T-helper 2 cell (primary cell): ENCODE data around the gene XRN2.
"Not testable (repeated sequence)": the region's sequence is repeated elsewhere in the genome, so short reads cannot be mapped to it uniquely, and the experiment has no call there.

Experiments used
- DNase-seq, 5 experiments: peaks; one replicate each; pipeline versions ENCODE4 v3.0.0 to v3.0.0-alpha.2; 2012 to 2022

Gene XRN2

DNA sequence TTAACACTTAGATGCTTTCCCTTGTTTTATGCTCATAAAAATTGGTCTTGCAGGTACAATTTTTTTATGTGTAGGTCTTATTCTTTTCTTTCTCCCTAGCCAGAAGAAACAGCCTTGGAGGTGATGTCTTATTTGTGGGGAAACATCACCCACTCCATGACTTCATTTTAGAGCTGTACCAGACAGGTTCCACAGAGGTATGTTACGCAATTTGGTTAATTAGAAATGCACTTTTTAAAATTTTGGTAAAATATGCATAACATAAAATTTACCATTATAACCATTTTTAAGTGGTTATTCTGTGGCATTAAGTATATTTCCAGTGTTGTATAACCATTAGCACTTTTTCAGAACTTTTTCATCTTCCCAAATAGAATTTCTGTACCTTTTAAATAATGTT lies 52.9 kb downstream of the XRN2 start:
- no peak for DNase-seq

DNA sequence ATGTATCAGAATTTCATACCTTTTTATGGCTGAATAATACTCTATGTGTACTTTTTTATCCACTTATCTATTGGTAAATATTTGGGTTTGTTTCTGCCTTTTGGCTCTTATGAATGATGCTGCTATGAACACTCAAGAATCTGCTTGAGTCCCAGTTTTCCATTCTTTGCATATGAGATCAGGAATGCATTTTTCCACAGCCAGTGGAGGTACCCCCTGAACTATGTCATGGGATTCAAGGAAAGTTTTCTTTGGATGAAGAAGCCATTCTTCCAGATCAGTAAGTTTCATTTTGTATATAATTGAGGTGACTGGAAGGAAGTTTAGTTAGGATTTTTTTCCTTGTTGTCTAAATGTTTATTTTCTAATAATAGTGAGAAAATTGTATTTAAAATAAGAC lies 53.3 kb downstream of the XRN2 start:
- no peak for DNase-seq

DNA sequence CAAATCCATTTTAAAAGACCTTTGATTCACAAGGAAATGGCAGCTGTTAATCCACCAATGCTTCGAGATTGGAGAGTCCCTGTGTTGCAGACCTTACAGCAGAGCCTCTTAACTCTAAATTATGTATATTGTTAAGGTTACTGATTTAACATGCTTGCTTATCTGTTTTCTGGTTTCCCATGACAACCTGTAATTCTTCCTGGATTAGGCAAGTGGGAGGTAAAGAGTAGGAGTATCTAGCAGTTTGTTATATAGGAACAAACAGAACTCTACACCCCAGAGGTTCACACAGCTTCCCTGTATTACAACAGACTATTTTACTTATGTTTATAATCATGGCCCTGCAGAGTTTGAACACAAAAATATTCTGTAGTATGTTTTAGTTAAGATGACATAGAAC lies 54.7 kb downstream of the XRN2 start:
- no peak for DNase-seq

- DNase-seq = no peak
Measured at GRCh38 chr20:21358737-21359136, 55.6 kb downstream of the XRN2 start.

- no peak for DNase-seq
Measured at GRCh38 chr20:21360705-21361104, 57.6 kb downstream of the XRN2 start.

GRCh38 chr20:21361266-21361665 lies 58.1 kb downstream of the XRN2 start:
- no peak for DNase-seq

GRCh38 chr20:21364413-21364812 lies 61.3 kb downstream of the XRN2 start:
- DNase-seq = no peak

DNA sequence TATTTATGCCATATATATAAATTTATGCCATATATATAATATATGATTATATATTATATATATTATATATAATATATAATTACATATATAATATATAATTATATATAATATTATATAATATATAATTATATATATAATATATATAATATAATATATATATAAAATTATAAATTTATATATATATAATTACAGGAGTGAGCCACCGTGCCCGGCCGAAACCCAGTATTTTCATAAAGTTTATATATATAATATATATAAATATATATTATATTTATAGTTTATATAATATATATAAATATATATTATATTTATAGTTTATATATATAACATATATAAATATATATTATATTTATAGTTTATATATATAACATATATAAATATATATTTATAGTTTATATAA lies 62.6 kb downstream of the XRN2 start:
- DNase-seq = no peak

GRCh38 chr20:21366273-21366672 lies 63.1 kb downstream of the XRN2 start:
- DNase-seq = not testable (repeated sequence)

DNA sequence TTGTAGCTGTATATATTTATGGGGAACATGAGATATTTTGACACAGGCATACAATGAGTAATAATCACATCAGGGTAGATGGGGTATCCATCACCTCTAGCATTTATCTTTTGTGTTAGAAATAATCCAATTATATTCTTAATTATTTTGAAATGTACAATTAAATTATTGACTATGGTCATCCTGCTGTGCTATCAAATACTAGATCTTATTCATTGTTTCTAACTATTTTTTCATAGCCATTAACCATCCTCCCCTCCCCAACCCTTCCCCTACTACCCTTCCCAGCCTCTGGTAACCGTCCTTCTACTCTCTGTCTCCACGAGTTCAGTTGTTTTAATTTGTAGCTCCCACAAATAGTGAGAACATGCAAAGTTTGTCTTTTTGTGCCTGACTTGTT lies 65.7 kb downstream of the XRN2 start:
- DNase-seq = no peak

- DNase-seq = no peak
Measured at GRCh38 chr20:21371193-21371592, 68.1 kb downstream of the XRN2 start.

GRCh38 chr20:21372016-21372415 lies 68.9 kb downstream of the XRN2 start:
- DNase-seq = no peak

DNA sequence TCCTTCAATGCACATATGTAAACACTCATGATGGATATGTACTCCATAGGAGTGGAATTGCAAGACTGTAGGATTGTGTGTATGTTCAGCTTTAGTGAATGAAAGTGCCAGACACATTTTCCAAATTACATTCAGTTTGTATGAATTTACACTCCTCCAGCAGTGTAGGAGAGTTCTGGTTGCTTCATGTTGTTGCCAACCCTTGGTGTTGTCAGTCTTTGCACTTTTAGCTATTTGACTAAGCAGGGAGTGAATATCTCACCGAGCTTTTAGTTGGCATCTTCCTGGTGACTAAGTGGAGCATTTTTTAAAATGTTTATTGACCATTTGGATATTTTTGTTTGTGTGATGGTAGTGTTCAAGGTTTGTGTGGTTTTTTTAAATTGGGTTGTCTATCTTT lies 70.3 kb downstream of the XRN2 start:
- DNase-seq = no peak

GRCh38 chr20:21376626-21377025 lies 73.5 kb downstream of the XRN2 start:
- no peak for DNase-seq

DNA sequence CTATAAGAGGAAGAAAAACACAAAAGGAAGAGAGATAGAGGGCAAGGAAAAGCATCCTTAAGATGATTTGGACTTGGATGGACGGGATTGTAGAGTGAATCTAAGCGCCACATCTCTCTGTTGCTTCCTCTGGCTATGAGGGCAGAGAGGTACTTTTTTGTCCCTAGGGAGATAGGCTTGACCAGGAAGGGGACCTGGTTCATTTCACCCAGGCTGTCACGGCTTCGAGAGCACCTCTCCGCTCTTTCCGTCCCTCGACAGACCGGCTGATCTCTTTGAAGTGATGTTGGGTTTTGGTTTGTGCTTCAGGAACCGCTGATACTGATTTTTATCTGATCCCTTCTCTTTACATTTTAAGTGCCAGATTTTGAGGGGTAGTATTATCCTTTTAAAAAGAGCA lies 74.6 kb downstream of the XRN2 start:
- no peak for DNase-seq

GRCh38 chr20:21378259-21378658 lies 75.1 kb downstream of the XRN2 start:
- no peak for DNase-seq

- no peak for DNase-seq
Measured at GRCh38 chr20:21380711-21381110, 77.6 kb downstream of the XRN2 start.

GRCh38 chr20:21381619-21382018 lies 78.5 kb downstream of the XRN2 start:
- DNase-seq = no peak

GRCh38 chr20:21384308-21384892 lies 81.3 kb downstream of the XRN2 start:
- no peak for DNase-seq

DNA sequence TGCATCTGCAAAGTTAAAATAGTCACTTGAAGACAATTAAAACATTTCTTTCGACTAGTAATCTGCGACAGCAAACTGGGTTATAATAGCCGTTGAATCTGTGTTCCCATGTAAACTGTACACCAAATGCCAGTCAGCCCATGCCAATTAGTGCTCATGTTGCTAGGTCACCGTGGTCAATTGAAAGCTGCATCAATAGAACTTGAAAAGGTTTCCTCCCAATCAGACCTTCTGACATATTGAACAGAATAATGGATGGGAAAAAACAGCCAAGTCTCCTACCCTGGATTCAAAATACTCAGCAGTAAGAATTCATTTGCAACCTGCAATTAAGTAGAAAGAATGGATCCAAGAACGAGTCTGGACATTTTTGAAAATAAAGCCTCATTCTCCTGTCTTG lies 83.0 kb downstream of the XRN2 start:
- no peak for DNase-seq

GRCh38 chr20:21387528-21387927 lies 84.4 kb downstream of the XRN2 start:
- DNase-seq = no peak

DNA sequence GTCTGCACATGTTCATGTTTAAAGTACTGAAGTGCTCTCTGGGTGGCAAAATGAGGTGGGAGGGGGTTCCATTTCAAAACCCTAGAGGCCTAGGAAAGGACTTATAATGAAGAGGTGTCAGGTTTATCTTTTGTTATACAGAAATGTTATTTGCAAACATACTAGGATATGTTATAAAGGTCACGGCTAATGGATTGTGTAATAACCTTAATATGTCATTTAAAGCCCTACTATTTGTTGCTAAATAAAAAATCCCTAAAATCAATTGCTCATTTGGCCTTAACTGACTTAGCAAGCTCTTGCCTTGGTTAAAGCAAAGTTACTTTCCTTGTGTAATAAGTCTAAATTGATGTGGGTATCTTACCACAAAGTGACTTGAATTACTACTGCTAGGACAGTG lies 85.4 kb downstream of the XRN2 start:
- no peak for DNase-seq

GRCh38 chr20:21389368-21389767 lies 86.2 kb downstream of the XRN2 start:
- no peak for DNase-seq

DNA sequence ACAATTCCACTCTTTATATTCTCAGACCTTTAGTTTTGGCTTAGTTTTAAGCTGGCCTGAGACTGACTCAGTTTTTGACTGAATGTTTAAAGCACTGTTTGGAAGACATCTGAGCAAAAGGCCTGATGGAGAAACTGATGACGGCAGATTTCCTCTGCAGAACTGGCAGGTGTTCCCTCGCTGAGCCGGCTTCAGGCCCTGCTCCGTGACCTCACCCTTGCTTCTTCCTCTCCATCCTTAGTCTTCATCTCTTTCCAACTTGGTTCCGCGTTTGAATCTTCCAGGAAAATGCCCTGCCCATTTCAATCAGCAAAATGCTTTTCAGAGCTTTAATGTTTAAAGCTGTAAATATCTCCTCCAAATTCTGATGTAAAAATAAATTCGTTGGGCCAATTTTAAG lies 87.6 kb downstream of the XRN2 start:
- DNase-seq = no peak

DNA sequence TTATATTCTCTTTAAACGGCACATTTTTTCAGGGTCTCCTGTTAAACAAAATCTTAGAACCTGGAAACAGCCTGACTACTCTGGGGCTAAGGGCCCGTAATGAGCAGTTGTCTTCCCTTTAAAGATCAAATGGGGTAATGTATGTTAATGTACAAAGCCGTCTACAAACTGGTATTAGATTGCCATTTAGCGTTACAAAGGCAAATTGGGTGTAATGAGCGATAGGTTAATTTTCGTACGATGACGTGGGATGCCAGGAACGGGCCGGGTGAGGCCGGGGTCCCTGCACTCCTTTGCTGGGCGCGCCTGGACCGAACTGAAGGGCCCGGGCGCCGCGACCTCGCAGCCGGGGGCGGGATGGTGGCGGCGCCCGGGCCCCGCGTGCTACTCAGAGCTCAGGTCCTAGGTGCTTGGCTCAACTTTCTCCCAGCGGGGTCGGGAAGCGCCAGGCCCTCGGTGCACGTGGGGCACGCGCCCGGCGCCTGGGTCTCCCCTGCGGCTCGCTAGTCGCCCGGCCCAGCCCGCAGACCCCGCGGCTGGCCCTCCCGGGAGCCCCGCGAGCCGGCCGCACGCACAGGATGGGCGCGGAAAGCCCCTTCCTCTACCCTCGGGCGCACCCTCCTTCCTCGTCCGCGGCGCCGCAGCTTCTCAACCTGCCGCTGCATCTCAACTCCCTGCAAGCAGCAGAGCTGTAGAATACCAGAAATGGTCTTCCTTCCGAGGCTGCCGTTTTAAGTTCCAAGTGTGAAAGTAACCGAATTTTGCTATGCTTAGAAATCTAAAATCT lies 88.2 kb downstream of the XRN2 start:
- DNase-seq = peak in 1 of 5 experiments; percentile 15
